Tongue (tissue), 2 donors: ENCODE measurements around the gene S100A16. TPM values are rescaled to one million over a fixed set of nuclear protein-coding genes. Genes with fewer than 3 reads are reported as not detected.
"Not testable (repeated sequence)": the region's sequence is repeated elsewhere in the genome, so short reads cannot be mapped to it uniquely, and the experiment has no call there.

Experiments used
- DNase-seq: peaks from one replicate; pipeline ENCODE4 v3.0.0-alpha.2; 2015
- total RNA-seq: library from RNA; depleted of rRNA; stranded (reverse); fragments of >200 nt; gene quantifications from one replicate; pipeline ENCODE4 v1.2.3, GENCODE V29; 2014

S100A16 gene
- total RNA-seq, 1 donor from 2014 or later, result 76.2 TPM

GRCh38 chr1:153585006-153585405, 27.9 kb downstream of the S100A16 start:
- DNase-seq, result no peak

DNA sequence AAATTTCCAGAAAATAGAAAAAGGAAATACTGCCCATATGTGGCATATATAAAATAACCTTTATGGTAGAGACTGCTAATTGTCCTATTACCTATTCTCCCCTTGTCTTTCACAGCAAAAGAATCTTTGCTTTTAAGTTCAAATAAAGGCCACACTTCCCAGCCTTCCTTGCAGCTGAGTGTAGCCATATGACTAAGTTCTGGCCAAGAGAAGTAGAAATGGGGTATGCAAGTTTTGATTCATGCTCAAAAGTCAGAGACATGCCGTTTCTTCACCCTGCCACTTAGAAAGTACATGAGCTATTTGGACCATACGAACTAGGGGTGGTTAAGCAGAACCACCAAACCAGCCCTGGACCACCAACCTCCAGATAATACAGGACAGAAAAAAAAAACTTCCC, 29.0 kb downstream of the S100A16 start:
- no peak for DNase-seq

- DNase-seq, result not testable (repeated sequence)
Measured at GRCh38 chr1:153583514-153583913, 29.4 kb downstream of the S100A16 start.

DNA sequence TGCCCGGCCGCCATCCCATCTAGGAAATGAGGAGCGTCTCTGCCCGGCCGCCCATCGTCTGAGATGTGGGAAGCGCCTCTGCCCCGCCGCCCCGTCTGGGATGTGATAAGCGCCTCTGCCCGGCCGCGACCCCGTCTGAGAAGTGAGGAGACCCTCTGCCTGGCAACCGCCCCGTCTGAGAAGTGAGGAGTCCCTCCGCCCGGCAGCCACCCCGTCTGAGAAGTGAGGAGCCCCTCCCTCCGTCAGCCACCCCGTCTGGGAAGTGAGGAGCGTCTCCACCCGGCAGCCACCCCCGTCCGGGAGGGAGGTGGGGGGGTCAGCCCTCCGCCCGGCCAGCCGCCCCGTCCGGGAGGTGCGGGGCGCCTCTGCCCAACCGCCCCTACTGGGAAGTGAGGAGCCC, 30.1 kb downstream of the S100A16 start:
- DNase-seq, result not testable (repeated sequence)

- no peak for DNase-seq
Measured at GRCh38 chr1:153578936-153579335, 34.0 kb downstream of the S100A16 start.

- DNase-seq, result no peak
Measured at GRCh38 chr1:153578490-153578889, 34.4 kb downstream of the S100A16 start.

GRCh38 chr1:153577624-153578051, 35.3 kb downstream of the S100A16 start:
- DNase-seq, result no peak

GRCh38 chr1:153577138-153577537, 35.8 kb downstream of the S100A16 start:
- no peak for DNase-seq

- not testable (repeated sequence) for DNase-seq
Measured at GRCh38 chr1:153575497-153575896, 37.4 kb downstream of the S100A16 start.

DNA sequence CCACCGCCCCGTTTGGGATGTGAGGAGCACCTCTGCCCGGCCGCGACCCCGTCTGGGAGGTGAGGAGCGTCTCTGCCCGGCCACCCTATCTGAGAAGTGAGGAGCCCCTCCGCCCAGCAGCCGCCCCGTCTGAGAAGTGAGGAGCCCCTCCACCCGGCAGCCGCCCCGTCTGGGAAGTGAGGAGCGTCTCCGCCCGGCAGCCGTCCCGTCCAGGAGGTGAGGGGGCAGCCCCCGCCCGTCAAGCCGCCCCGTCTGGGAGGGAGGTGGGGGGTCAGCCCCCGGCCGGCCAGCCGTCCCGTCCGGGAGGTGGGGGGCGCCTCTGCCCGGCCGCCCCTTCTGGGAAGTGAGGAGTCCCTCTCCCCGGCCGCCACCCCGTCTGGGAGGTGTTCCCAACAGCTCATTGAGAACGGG, 37.9 kb downstream of the S100A16 start:
- DNase-seq, result not testable (repeated sequence)

DNA sequence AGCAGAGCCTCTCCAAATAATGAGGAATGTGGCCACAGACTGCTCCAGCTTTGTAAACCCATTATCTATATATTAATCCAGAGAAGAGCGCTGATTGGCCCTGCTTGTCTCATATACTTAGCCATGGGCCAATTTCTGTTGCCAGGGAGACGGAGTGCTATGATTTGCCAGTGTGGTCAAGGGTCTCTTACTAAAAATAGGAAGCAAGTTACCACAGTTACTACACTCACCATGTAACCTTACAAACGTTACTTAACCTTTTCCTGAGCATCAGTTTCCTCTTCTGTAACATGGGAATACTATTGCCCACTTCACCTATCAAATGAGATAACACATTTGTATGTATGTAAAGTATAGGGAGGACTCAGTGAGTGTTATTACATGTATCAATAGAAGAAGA, 39.6 kb downstream of the S100A16 start:
- DNase-seq, result no peak

GRCh38 chr1:153572569-153573015, 40.3 kb downstream of the S100A16 start:
- peak; percentile 84 for DNase-seq

DNA sequence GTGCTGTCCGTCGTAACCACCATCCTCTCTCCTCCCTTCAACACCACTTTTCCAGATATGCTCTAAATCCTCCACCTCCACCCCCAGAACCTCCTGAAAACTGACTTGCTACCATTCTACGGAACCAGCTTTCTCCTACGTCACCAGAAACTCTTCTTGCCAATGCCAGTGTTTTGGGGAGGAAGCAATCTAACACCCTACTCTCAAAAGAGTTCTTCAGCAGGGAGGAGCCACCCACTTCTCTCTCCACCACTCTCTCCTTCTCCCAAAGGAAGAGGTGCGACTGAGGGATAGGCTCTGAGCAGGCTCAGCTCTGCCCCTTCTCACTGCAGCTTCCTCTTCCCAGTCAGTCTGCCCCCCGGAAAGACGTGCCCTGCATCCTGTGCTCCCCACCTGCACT, 41.2 kb downstream of the S100A16 start:
- no peak for DNase-seq

- DNase-seq, result no peak
Measured at GRCh38 chr1:153570874-153571273, 42.1 kb downstream of the S100A16 start.

DNA sequence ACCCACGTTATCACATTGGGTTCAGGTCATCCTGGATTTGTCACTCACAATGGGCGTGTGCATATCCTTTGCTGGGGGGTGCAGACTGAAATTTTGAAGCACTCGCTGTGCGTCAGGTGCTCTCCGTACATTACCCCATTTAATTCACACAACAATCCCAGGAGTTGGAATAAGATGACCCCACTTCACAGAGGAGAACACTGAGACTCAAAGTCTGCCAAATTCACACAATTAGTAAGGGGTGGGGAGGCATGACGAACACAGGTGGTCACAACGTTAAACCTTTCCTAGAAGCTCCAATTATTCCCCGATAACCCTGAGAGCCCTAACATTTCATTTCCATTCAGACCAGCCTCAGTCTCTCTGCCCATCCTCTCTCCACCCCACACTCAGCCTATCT, 43.5 kb downstream of the S100A16 start:
- DNase-seq, result no peak

GRCh38 chr1:153568367-153569099, 44.4 kb downstream of the S100A16 start:
- peak; percentile 95 for DNase-seq

GRCh38 chr1:153567621-153568366, 45.1 kb downstream of the S100A16 start:
- DNase-seq, result no peak

DNA sequence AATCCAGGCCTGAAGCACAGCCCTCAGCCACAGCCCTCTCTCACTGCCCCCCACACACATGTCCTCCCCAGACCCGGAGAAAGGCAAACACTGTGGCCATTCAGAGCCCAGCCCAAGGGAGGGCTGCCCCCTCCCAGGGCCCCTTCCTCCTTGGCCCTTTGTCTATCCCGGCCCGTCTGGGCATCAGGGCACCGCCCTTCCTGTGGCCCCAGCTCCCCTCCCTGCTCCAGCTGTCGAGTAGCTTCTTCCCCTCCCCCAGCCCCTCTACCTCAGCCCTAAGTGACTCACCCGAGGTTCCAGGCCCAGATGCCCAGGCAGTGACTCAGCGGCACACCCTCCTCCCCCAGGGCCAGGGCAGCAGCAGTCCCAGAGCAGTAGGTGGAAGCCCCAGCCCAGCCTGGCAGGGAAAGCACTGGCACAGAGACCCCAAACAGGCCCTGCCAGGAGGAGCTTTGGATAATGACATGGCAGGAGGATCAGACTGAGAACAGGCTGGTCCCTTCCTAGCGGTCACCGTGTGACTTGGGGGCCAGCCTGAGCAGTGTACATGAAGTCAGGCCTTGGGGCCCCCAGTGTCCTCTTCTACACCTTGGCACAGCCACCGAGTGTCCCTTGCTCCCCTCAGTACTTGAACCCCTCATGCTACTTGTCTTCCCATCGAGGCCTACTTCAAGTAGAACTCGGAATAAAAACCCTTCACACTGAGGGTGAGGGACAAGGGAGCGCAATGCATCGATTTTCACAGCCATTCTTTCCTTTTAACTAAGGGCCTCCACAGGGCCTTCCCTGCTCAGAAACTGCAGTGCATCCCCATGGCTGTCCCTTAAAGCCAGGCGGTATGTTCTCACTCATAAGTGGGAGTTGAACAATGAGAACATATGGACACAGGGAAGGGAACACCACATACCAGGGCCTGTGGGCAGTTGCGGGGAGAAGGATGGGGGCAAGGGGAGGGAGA, 46.2 kb downstream of the S100A16 start:
- peak; percentile 97 for DNase-seq

DNA sequence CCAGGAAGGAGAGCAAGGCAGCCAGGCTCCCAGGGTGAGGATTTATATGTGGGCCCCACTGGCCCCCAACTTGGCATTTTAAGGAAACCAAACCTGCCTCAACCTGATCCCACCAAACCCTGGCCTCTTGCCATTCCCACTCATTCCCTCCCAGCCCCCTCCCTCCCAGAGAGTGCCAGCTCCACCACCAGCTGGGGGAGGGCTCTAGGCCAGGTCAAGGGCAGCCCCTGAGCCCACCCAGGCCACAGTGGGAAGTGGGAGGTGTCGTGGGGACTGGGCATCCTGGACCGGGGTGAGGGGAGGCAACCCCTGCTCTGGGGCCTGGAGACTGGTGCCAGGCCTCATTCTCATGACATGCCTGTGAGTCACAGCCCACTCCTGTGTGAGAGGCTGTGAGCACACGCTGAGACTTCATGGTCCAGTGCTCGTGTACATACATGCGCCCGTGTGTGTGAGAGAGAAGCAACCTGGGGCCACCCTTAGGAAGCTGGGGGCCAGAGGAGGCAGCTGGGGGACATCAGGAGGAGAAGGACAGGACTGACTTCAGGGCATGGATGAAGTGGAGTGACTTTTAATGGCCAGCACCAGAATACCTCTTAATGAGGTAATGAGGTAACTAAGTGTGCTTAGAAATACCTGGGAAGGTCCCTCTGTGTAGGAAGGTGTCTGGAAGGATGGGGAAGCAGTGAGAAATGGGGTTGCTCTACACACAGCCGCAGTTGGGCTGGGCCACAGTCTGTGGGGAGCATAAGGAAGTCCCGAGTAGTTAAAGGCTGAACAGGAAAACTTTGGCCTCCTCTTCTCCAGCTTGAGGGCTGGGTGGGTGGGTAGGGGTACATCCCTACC, 47.2 kb downstream of the S100A16 start, which contains the start of gene S100A2:
Gene S100A2, minus strand, starts transcription at position 316 of the 846 bp plus-strand sequence. CDS start 1,967 bp downstream, outside the sequence.
- DNase-seq, result peak; percentile 68

DNA sequence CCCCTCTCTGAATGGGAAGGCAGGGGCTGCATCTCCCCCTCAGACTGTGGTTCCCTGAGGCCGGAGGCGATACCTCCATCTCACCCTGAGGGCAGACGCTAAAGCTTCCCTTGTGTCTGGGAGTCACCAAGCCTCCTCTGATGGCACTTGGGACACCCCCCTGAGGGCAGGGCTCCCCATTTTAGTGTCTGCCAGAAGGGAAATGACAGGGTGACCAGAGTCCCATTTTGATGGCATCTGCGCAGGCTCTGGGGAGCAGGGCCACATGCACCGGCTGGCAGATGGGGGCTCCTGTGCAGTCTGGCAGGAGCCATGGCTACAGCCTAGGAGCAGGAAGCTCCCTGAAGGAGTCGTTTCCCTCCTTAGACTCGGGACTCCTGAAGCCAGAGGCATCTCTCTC, 48.9 kb downstream of the S100A16 start:
- DNase-seq, result no peak

DNA sequence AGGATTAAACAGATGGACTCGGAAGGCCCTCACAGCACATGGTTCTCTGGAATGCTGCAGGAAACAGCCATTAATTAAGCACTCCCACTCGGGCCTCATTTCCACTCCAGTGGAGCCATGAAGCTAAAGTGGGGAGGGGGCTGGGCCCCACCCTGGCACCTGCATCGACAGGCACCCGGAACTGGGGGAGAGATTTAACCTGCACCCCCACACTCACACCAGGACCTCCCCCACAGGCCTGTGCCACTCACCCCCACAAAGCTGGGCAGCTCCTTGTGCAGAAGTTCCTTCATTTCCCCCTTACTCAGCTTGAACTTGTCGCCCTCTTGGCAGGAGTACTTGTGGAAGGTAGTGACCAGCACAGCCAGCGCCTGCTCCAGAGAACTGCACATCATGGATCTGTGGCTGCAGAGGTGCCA, 49.4 kb downstream of the S100A16 start:
- DNase-seq, result no peak
